NCI-H2196 (cell line): Measurements from ENCODE around the gene CEP128.

ENCODE experiments used
- DNase-seq: peaks from one replicate; lab custom pipeline; 2025; ENCODE audit not compliant: unreplicated experiment; lab: John Stamatoyannopoulos, UW

CEP128 gene

GRCh38 chr14:80941241-80942185 lies at the start of gene CEP128:
Gene CEP128 (minus strand): TSS chr14:80941738.
- DNase-seq, result peak; percentile 95

GRCh38 chr14:80988735-80989429 lies 47.3 kb upstream of the CEP128 start:
- DNase-seq, result no peak

GRCh38 chr14:80988192-80988591 lies 46.7 kb upstream of the CEP128 start:
- DNase-seq, result no peak

- DNase-seq, result peak; percentile 78
Measured at GRCh38 chr14:80987235-80988032, 45.9 kb upstream of the CEP128 start.

- no peak for DNase-seq
Measured at GRCh38 chr14:80982711-80983110, 41.2 kb upstream of the CEP128 start.

GRCh38 chr14:80981673-80982072 lies 40.1 kb upstream of the CEP128 start:
- DNase-seq, result no peak

- no peak for DNase-seq
Measured at GRCh38 chr14:80981156-80981555, 39.6 kb upstream of the CEP128 start.

GRCh38 chr14:80979951-80980350 lies 38.4 kb upstream of the CEP128 start:
- DNase-seq, result no peak

- no peak for DNase-seq
Measured at GRCh38 chr14:80978403-80978802, 36.9 kb upstream of the CEP128 start.

DNA sequence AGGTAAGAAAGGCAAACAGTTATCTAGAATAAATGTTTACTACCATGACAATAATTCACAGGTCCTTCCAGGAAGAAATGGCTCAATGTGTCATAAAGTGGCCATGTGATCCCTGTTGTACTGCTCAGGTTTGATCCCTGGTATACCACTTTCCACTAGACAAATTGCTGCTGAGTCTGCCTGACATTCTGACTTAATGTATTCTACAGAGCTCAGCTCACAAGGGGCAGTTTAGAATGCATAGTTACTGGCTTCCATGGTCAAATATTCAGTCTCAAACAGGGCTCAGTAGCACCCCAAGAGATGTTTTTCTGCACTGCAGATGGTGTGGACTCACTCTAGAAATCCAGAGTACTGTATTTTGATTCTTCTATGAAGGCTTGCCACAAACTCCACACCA lies 35.7 kb upstream of the CEP128 start:
- no peak for DNase-seq

GRCh38 chr14:80974679-80975078 lies 33.1 kb upstream of the CEP128 start:
- no peak for DNase-seq

- no peak for DNase-seq
Measured at GRCh38 chr14:80973931-80974641, 32.5 kb upstream of the CEP128 start.

GRCh38 chr14:80965037-80965436 lies 23.5 kb upstream of the CEP128 start:
- DNase-seq, result no peak

DNA sequence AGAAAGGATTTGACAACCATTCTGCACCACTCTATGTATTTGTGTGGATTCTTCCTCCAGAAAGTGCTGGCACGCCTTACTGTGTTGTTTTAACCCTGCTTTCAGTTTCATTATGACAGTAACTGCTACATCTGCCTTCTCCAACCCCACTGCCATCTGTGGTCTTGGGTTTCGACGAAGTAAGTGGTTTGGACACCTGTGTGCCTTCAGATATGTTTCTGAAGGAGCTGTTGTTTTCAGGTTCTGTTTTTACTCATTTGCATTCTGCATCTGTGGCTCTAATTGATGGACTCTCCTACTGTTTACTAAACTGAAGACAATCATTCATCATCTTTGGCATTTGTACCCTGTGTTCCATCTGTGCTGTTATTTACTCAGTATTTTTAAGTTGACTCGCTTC lies 18.0 kb upstream of the CEP128 start:
- no peak for DNase-seq

- no peak for DNase-seq
Measured at GRCh38 chr14:80958939-80959338, 17.4 kb upstream of the CEP128 start.

DNA sequence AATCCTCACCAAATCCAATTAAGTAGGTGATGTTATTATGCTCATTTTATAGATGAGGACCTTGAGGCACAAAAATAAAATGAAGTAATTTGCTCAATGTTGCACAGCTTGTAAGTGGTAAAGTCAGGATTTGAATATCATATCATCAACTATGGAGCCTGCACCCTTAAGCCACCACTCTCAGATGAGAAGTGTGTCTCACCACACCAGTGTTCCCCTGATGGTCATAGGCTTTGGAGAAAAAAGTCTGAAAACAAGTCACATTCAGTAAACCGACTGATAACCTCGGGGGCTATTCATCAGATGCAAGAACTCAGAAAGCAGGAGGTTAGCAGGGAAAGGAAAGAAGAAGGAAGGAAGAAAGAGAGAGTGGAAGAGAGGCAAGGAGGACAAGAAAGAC lies 16.7 kb upstream of the CEP128 start:
- no peak for DNase-seq

DNA sequence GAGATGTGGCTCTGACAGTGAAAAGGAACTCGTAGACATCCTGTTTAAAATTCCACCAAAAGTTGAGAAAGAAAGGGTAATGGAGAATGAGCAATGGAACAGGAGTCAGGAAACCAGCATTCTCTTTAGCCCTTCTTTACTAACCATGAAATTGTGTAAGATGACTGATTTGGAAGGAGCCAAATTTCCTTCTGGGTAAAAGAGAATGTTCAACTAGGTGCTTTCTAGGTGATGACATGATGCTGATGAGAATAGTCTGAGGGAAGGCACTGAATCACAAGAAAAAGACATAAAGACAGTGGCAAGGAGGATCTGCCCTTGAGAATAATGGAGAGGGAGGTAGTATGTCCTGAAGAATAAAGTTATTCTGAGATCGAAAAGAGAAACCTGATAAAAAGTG lies 16.1 kb upstream of the CEP128 start:
- no peak for DNase-seq

- no peak for DNase-seq
Measured at GRCh38 chr14:80956922-80957321, 15.4 kb upstream of the CEP128 start.

GRCh38 chr14:80956102-80956501 lies 14.6 kb upstream of the CEP128 start:
- DNase-seq, result peak; percentile 1

- DNase-seq, result no peak
Measured at GRCh38 chr14:80955416-80955941, 13.9 kb upstream of the CEP128 start, which contains the start of gene TSHR. Gene TSHR (plus strand): TSS chr14:80955621. CDS start chr14:80955681, 60 bp downstream.
